Fibroblast of mammary gland (primary cell): ENCODE results near the gene UQCC2.

Experiments
- DNase-seq: peaks from one replicate; pipeline ENCODE4 v3.0.0-alpha.2; 2010; ENCODE audit warnings: low read depth
- H3K4me3 ChIP-seq: 2 replicates; pipeline ENCODE4 v1.5.1; 2011; ENCODE audit warnings: low read depth, mild to moderate bottlenecking, low read length, moderate library complexity; ENCODE audit not compliant: control insufficient read depth
- CTCF ChIP-seq: conservative IDR thresholded peaks from 2 replicates; pipeline ENCODE4 v1.5.1; 2011; ENCODE audit warnings: low read depth, low read length, inconsistent platforms; ENCODE audit not compliant: control insufficient read depth, insufficient read depth

Gene UQCC2

GRCh38 chr6:33665957-33666356 is 45.5 kb downstream of the UQCC2 start:
- TF ChIP-seq CTCF: no peak
- H3K4me3 ChIP-seq: no peak overlapping the region
- DNase-seq: no peak

- no peak overlapping the region for H3K4me3 ChIP-seq
- no peak for DNase-seq
- no peak for TF ChIP-seq CTCF
Measured at GRCh38 chr6:33664506-33665057, 46.9 kb downstream of the UQCC2 start.

DNA sequence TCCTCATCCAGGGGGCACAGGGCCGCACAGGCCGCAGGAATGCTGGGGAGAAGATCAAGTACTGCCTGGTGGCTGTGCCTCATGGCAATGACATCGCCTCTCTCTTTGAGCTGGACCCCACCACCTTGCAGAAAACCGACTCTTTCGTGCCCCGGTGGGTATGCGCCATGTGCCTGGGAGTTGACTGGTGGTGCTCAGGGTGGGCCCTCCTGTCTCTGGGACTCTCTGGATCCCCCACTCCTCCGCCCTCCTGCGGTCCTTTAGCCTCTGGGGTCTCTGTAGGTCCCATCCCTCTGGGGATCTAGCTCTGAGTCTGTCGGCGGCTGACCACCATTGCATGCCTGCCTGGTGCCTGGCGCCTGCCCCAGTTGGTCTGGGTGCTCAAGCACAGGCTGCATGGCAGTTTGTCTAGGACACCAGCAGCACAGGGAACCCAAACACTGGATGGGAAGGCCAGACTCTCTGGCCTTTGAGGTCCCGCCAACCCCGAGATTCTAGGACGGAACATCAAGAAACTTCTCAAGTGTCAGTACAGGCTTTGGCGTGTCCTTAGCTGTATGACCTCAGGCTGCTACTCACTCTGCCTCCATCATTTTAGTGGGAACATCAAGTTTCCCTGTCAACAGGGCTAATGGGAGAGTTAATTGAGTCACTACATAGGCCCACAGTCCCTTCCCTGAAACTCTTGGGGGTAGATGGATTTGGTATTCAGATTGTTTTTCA is 47.6 kb downstream of the UQCC2 start:
- TF ChIP-seq CTCF: no peak
- DNase-seq: no peak
- no peak overlapping the region for H3K4me3 ChIP-seq

DNA sequence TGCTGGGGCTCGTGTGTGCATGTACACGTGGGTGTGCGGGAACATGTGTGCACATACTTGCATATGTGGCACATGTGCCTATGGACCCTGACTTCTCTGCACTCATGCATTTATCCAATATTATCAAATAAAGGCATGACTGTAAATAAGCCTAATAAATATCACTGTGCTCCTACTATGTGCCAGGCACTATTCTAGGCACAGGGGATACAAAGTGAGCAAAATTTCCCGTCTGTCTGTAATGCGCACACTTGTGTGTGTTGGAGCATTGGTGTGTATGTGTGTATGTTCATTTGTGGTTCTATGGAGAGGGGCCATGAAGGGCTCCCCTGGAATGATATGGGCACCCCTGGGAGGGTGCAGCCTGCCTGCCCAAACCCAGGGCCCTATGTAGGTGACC is 48.5 kb downstream of the UQCC2 start:
- no peak for DNase-seq
- no peak overlapping the region for H3K4me3 ChIP-seq
- no peak for TF ChIP-seq CTCF

DNA sequence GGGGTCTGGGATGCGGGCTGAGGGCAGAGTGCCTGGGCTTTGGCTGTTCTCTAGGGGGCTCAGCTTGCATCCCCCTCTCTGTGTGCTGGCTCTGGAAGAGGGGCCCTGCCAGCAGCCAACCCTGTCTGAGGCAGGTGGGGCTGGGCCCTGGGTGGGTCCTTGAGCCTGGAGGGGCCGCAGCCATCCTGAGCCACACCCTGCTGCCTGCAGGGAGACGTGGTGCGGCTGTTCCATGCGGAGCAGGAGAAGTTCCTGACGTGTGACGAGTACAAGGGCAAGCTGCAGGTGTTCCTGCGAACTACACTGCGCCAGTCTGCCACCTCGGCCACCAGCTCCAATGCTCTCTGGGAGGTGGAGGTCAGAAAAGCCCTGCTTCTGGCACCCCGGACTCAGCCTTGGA is 49.2 kb downstream of the UQCC2 start:
- TF ChIP-seq CTCF: no peak
- H3K4me3 ChIP-seq: no peak overlapping the region
- DNase-seq: no peak

GRCh38 chr6:33661106-33661838 is 50.2 kb downstream of the UQCC2 start:
- no peak overlapping the region for H3K4me3 ChIP-seq
- no peak for DNase-seq
- no peak for TF ChIP-seq CTCF

DNA sequence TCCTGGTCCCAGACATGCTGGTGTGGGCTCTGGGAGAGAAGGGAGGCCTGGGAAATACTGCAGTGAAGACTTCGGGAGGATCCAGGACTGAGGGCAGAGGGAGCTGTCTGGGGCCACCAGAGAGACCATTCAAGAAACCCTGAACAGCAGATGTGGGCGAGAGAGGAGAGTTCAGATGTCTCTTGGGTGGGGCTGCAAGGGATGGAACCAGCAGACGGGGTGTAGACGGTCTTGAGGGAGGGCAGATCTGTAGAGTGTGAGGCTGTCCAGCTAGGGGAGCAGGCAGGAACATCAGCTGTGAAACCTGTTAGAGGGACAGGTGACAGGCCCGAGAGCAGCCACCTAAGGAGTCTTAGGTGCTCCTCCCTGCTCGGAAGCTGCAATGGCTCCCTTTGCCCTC is 51.5 kb downstream of the UQCC2 start:
- H3K4me3 ChIP-seq: no peak overlapping the region
- TF ChIP-seq CTCF: no peak
- DNase-seq: no peak
